Measurements from ENCODE around the gene CFAP53. TPM values are rescaled to one million over a fixed set of nuclear protein-coding genes. Genes with fewer than 3 reads are reported as not detected.

The CFAP53 gene
- total RNA-seq, 6 donors from 2014 or later, result 0.34 to 13.6 (median 2.0) TPM

DNA sequence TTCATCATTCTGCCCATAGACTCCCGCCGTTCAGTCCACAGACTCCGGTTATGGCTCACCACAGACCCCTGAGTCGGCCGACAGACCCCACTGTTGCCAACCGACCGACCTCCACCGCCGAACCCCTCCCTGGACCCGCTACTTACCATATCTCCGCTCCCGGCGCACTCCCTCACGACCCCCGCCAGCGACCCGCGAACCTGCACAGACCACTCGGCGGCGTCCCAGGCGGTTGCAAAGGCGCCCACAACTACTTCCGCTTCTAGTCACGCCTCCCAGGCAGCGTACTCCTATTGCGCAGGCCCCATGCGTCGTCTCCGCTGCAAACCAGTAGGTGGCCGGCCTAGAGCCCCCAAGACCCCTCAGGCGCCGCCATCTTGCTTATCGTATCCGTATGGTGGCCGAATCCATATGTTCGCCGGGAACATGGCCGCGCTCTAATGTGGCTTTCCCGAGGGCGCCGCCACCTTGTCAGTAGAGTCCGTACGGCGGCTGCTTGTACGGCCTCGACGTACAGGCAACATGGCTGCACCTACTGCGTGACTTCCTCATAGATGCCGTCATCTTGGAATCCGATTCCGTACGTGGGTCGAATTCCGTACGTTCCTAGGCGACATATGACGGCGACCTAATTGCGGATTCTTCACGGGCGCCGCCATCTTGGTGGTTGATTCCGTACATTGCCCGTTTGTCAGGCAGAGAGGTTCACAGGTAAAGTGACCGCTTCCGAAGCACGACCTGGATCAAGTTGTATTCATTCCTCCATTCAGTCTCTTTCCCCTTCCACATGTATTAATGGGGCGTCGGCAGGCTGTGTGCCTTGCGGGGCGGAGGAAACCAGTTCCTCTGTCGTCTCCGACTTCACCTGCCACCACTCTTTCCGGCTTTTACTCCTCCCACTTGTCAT lies 21.4 kb upstream of the CFAP53 start, which contains the start of gene CXXC1:
Gene CXXC1, minus strand, starts transcription at position 252 of the 907 bp plus-strand sequence. Its CDS starts 103 bp downstream, at position 149.
- TF ChIP-seq POLR2A (IDR thresholded peaks at IDR 0.05), result peak in 2 of 4 donors; percentile 30 to 60
- peak; percentile 81 to 83 for TF ChIP-seq POLR2AphosphoS5 (IDR thresholded peaks at IDR 0.05)
- TF ChIP-seq CTCF (IDR thresholded peaks at IDR 0.05), result peak; percentile 46 to 92 (median 86)
- peak in 1 of 4 donors; percentile 3 for TF ChIP-seq EP300 (IDR thresholded peaks at IDR 0.05)
- DNase-seq (peak; percentile 96 to 99), ATAC-seq (ENCODE audit: low FRiP score in 2 of 2) (peak; percentile 96 to 98)
- peak within 1 kb of the TSS; percentile 84 to 92 (median 88) for H3K27ac ChIP-seq
- peaks cover 5 to 22% (median 11%) of the 10 kb centered on the region in 4 donors for H3K4me1 ChIP-seq
- H3K4me3 ChIP-seq, result peak within 1 kb of the TSS; percentile 81 to 94 (median 89)
- peaks cover 7 to 33% (median 28%) of the 10 kb centered on the region in 4 donors for H3K36me3 ChIP-seq
- WGBS, 2 donors, result 0 to 1% methylated on average over 57 to 72 of the region's 76 CpGs
- H3K9me3 ChIP-seq, result no peaks in the 10 kb centered on the region
- H3K27me3 ChIP-seq, result no peaks in the 10 kb centered on the region

- peak in 1 of 2 donors; percentile 80 for DNase-seq
- peaks cover 8 to 26% (median 14%) of the 10 kb centered on the region in 4 donors for H3K4me1 ChIP-seq
- peak overlapping the region; percentile 84 to 92 (median 88) for H3K27ac ChIP-seq
- peak overlapping the region; percentile 81 to 94 (median 89) for H3K4me3 ChIP-seq
- no peaks in the 10 kb centered on the region for H3K9me3 ChIP-seq
- peaks cover 7 to 39% (median 32%) of the 10 kb centered on the region in 4 donors for H3K36me3 ChIP-seq
- peak in 1 of 2 donors; percentile 1 for ATAC-seq (ENCODE audit: low FRiP score in 2 of 2)
- no peaks in the 10 kb centered on the region for H3K27me3 ChIP-seq
- TF ChIP-seq CTCF (IDR thresholded peaks at IDR 0.05) (no peak), EP300 (IDR thresholded peaks at IDR 0.05) (no peak)
- WGBS, 2 donors, result 3 to 6% methylated on average over 10 to 27 of the region's 27 CpGs
These were observed 20.7 kb upstream of the CFAP53 start for GRCh38 chr18:50287028-50287440.

DNA sequence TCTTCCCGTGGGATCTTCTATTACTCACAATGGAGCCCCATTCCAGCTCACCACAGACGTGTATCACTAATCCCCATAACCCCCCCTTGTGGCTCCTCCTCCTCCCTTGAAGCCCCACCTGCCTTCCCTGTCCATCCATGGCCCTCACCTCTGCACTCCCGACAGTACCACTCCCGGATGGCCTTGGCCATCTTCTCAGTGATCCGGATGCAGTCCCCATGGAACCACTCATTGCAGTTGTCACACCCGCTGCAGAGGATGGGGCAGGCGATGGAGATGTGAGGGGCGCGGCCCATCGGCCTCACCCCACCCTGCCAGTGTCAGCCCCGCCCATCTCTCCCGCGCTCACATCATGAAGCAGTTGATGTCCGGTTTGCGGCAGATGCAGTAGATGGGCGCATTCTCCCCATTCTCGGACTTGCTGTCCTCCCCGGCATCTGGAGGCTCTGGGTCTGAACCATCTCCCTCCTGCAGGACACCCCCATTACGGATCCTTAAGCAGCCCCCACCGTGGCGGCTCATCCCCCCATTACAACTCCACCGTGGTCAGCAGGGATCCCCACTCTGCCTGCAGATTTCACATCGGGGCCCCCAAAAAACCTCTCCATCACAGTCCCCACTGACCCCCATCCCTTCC lies 20.2 kb upstream of the CFAP53 start:
- DNase-seq (peak in 1 of 2 donors; percentile 77), ATAC-seq (ENCODE audit: low FRiP score in 2 of 2) (no peak)
- Histone ChIP-seq H3K9me3 (no peaks in the 10 kb centered on the region), H3K4me3 (peak overlapping the region; percentile 81 to 94 (median 89)), H3K36me3 (peaks cover 7 to 39% (median 32%) of the 10 kb centered on the region in 4 donors), H3K27ac (peak overlapping the region; percentile 84 to 92 (median 88)), H3K27me3 (no peaks in the 10 kb centered on the region), H3K4me1 (peaks cover 11 to 29% (median 17%) of the 10 kb centered on the region in 4 donors)
- TF ChIP-seq CTCF (IDR thresholded peaks at IDR 0.05), result no peak
- no peak for TF ChIP-seq POLR2A (IDR thresholded peaks at IDR 0.05)
- no peak for TF ChIP-seq POLR2AphosphoS5 (IDR thresholded peaks at IDR 0.05)
- TF ChIP-seq EP300 (IDR thresholded peaks at IDR 0.05), result no peak
- WGBS, 2 donors, result 29 to 44% methylated on average over 19 to 23 of the region's 23 CpGs

GRCh38 chr18:50285631-50286321 lies 19.5 kb upstream of the CFAP53 start:
- H3K27ac ChIP-seq, result peak overlapping the region in 1 of 4 donors; percentile 92

More at GRCh38 chr18:50285631-50286321, 19.5 kb upstream of the CFAP53 start:
- ATAC-seq (ENCODE audit: low FRiP score in 2 of 2) (no peak), DNase-seq (peak in 1 of 2 donors; percentile 66)
- H3K4me1 ChIP-seq, result peaks cover 11 to 30% (median 17%) of the 10 kb centered on the region in 4 donors
- H3K4me3 ChIP-seq, result no peak overlapping the region
- no peaks in the 10 kb centered on the region for H3K27me3 ChIP-seq
- peaks cover 7 to 39% (median 32%) of the 10 kb centered on the region in 4 donors for H3K36me3 ChIP-seq
- 97 to 99% methylated on average over 24 of the region's 24 CpGs for WGBS, 2 donors
- no peak for TF ChIP-seq CTCF (IDR thresholded peaks at IDR 0.05)
- TF ChIP-seq EP300 (IDR thresholded peaks at IDR 0.05), result no peak
- TF ChIP-seq POLR2AphosphoS5 (IDR thresholded peaks at IDR 0.05), result no peak
- no peak for TF ChIP-seq POLR2A (IDR thresholded peaks at IDR 0.05)
- H3K9me3 ChIP-seq, result no peaks in the 10 kb centered on the region
